GM21528 (cell line): ENCODE results near the gene LINC00237.

Experiments used
- ATAC-seq: cut with Tn5 transposase; IDR thresholded peaks from one replicate; pipeline ENCODE4 v1.9.1; 2021; ENCODE audit warnings: mild to moderate bottlenecking, moderate library complexity; ENCODE audit not compliant: unreplicated experiment, low FRiP score

Gene LINC00237

DNA sequence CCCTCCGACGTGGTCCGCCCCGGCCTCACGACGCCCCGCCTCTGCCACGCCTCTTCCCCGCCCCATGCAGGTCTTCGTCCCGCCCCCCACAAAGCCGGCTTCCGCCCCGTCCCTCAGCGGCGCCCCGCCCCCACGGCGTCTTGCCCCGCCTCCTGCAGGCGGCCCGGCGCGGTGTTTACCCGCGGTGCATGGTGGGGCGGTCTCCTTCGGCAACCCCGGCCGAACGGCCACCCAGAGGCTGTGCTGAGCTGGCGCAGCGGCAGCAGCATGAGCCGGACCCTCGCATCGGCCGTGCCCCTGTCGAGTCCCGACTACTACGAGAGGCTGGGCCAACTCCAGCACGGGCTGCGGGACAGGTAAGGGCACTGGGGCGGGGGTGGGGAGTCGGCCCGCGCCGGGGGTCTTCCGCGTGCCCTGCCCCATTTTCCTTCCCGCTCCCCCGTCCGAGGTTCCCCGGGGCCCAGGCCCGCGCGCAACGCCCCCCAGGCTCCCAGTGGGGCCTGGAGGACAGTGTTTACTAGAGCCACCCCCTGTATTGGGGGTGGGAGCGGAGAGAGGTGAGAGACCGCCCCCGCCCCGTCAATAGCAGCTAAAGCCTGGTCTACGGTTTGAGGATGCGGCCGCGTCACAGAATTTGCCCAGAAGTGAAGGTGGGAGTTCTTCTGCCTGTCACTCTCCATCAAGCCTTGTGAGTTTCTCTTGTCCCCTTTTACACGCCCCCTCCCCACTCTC lies 19.9 kb upstream of the LINC00237 start, which contains the start of gene KIZ:
KIZ (plus strand) TSS at position 234 of the 732 bp plus-strand sequence; CDS start at position 268, 34 bp downstream.
- peak; percentile 97 for ATAC-seq

DNA sequence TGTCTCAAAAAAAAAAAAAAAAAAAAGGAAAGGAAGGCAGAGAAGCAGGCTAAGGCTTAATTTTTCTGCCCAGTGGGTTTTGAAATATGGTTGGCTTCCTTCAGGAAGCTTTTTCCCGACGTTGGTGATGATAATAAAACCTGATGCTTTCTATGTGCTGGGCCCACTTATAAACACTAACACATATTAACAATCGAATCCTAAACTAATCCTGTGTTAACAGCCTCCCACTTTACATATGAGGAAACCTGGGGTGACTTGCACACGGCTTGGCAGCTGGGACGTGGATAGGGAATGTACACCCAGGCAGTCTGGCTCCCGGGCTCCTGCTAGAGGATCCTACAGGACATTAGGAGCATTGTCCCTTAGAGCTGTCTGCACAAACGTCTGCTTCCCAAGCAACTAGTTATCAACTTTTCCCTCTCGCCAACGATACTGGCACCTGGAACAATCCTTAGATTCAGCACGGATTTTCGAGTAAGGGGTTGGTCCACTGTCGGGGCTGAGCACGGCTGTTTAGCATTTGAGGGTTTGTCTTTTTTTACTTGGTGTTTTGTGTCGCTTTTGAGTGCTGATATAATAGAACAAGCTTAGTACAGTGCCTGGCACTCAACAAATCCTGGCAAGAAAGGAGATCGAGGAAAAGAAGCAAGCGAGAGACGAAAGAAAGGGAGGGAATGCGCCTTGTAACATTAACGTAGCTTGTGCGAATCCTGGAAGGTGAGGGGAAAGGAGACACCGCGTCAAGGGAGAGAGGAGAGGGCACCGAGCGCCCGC lies 19.1 kb upstream of the LINC00237 start:
- peak; percentile 32 for ATAC-seq

DNA sequence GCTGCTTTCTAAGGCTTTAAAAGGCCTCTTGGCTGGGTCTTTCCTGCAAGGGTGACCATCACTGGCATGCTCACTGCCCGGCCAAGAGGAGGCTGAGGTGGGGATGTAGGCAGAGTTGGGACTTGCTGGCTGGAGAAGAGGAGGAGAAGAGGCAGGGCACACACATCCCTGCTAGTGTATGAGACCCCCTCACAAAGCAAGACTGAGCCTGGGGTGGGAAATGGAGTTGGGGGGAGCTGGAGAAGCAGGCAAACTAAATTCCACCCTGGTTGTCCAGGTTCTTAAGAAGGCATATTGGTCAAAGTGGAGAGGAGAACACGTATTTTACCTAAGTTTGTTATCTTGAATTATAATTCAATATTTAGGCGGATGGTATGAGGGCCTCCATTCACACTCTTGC lies 18.0 kb upstream of the LINC00237 start:
- no peak for ATAC-seq

- ATAC-seq: no peak
Measured at GRCh38 chr20:21118782-21119181, 12.6 kb upstream of the LINC00237 start.

DNA sequence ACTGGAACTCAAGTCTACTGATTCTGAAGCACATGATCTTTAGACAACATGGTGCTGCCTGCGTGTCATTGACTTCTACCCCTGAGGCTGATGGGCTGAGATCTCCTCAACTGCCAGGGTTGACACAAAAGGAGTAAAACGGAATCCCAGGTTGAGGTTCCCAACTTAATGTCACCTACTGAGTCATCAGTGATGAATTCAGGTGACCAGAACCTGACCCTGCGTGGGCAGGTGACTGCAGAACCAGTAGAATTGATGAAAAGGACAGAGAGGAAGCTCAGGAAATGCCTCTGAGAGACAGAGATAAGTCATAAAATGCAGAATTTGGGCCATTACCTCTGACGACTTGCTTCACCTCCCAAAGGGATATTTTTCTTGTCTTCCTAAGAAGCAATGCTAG lies 12.0 kb upstream of the LINC00237 start:
- ATAC-seq: no peak

DNA sequence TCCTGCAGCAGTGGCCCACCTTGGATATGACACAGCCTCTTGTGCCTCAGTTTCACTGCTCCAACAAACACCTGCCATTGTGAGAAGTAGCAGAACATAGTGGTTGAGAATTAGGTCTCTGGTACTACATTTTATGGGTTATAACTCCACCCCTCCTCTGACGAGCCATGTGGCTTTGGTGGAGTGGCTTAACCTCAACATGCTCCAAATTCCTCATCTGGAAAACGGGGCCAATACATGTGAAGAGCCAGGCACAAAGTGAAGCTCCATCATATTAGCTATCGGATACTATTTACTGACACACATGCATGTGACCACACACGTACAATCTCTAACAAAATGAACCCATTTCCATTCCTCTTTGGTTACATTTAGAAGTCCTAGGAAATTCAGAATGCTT lies 11.4 kb upstream of the LINC00237 start:
- ATAC-seq: no peak

DNA sequence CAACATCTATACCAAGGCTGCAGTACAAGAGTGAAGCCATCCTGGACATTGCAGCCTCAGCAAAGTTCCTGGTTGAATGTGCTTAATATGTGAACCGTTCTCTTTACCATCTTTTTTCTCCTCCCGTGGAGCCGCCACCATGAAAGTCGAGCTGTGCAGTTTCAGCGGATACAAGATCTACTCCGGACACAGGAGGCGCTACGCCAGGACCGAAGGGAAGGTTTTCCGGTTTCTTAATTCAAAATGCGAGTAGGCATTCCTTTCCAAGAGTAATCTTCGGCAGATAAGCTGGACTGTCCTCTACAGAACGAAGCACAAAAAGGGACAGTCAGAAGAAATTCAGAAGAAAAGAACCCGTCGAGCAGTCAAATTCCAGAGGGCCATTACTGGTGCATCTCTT lies 8.4 kb upstream of the LINC00237 start:
- no peak for ATAC-seq

DNA sequence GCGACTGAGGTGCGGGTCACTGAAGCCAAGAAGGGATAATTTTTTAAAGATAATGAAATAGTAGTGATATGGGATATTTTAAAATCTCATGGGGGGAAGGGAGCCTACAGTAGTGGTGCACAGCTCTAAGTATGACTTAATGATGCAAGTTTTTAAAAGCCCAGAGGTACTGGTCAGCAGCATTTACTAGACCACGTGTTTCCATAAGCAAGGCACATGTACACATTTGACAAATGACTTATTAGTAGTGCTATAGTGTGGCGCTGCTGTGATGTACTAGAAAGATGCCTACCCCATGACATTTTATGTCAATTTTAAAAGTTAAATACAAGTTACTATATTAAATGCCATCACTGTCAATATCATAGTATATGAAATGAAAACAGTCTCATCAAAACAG lies 7.5 kb upstream of the LINC00237 start:
- no peak for ATAC-seq

- no peak for ATAC-seq
Measured at GRCh38 chr20:21111416-21111815, 5.3 kb upstream of the LINC00237 start.

GRCh38 chr20:21110811-21111210 lies 4.7 kb upstream of the LINC00237 start:
- no peak for ATAC-seq

DNA sequence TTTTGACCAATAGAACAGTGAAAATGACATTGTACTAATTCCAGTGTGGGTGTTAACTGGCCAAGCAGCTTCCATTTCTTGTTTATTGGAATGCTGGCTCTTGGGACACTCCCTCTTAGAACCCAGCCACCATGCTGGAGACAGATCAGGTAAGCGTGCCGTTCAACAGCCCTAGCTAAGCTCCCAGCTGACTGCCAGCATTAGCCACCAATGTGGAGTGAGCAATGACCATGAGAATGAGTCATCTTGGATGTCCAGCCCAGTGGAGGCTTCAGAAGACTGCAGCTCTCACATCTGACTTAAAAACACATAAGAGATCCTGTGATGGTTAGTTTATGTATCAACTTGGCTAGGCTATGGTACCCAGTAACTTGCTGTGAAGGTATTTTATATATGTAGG lies 3.0 kb upstream of the LINC00237 start:
- ATAC-seq: no peak

DNA sequence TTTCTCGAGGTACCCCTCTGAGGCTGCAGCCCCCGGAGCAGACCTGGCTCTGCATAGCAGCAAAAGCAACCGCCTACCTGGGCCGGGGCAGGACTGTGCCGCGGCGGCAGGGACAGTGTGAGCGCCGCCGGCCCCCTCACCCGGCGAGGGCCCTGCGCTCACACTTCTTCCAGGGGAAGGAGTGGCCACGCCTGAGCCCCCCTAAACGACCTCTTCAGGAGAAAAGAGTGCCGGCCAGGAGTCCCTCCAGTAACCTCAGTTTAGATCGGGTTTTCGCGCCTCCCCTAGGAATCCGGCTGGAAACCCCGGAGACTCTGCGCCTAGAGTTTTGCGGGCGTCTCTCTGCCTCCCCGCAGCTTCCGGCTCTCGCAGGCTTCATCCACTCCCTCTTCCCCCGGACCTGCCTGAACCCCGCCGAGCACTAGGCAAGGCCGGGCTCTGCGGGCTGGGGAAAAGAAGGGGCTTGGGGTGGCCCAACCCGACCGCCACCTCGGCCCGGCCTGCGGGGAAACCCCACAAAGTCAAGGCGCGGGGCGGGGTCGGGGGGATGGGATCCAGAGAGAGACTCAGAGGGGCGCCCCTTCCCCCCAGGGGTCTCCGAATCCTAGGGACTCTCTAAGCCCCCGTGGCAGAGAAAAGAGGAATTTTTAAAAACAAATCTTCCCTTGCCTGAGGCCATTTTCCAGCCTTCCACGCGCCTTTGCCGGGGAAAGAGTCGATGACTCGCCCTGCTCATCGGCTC lies 558 bp downstream of the LINC00237 start:
- no peak for ATAC-seq

DNA sequence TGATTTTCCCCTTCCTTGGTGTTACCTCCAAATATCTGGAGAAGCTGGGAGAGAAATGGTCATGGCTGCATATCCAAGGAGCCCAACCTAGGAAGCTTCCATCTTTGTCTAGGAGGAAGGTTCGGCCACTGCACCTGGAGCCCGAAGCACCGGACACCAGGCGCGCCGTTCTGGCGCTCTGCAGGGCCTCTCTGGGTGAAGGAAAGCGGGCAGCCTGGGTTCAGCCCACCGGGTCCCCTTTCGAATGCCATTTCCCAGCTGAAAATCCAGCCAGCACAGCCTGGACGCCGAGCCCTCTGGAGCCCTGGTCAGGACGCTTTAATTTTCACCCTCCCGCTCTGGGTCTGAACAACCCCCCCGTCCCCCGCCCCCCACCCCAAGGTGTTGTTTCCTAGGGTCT lies 1.2 kb downstream of the LINC00237 start:
- ATAC-seq: no peak

GRCh38 chr20:21104466-21104761 lies 1.7 kb downstream of the LINC00237 start:
- ATAC-seq: no peak

- no peak for ATAC-seq
Measured at GRCh38 chr20:21103582-21104465, 2.3 kb downstream of the LINC00237 start.

- ATAC-seq: no peak
Measured at GRCh38 chr20:21102603-21103311, 3.4 kb downstream of the LINC00237 start.

GRCh38 chr20:21101932-21102575 lies 4.1 kb downstream of the LINC00237 start:
- no peak for ATAC-seq

DNA sequence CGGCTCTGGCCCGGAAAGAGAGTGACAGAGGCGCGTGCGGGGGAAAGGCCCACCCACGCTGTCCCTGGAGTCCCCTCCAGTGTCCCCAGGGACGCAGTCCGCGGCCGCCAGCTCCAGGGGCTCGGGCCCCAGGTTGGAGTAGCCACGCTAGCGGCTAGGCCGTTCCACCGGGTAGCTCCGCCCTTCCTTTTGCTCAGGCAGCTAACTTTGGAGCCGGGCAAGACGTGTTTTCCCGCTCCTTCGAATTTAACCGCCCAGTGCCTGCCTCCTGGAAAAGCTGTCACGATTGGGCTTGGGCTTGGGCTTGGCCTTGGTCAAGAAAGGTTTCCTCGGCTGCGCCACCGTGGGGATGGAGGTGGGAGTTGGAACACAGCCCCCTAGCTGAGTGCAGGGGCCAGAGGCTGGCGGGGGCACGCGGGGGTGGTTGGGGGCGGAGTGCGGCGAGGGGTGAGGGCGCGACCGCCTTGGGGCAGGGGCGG lies 4.7 kb downstream of the LINC00237 start:
- no peak for ATAC-seq
